HG02678 (cell line): ENCODE results near the gene TAF6L.
"Not testable (repeated sequence)": the region's sequence is repeated elsewhere in the genome, so short reads cannot be mapped to it uniquely, and the experiment has no call there.

Source experiments
- ATAC-seq: cut with Tn5 transposase; IDR thresholded peaks from one replicate; pipeline ENCODE4 v1.9.1; 2021; ENCODE audit warnings: mild to moderate bottlenecking, moderate library complexity; ENCODE audit not compliant: unreplicated experiment

The TAF6L gene

DNA sequence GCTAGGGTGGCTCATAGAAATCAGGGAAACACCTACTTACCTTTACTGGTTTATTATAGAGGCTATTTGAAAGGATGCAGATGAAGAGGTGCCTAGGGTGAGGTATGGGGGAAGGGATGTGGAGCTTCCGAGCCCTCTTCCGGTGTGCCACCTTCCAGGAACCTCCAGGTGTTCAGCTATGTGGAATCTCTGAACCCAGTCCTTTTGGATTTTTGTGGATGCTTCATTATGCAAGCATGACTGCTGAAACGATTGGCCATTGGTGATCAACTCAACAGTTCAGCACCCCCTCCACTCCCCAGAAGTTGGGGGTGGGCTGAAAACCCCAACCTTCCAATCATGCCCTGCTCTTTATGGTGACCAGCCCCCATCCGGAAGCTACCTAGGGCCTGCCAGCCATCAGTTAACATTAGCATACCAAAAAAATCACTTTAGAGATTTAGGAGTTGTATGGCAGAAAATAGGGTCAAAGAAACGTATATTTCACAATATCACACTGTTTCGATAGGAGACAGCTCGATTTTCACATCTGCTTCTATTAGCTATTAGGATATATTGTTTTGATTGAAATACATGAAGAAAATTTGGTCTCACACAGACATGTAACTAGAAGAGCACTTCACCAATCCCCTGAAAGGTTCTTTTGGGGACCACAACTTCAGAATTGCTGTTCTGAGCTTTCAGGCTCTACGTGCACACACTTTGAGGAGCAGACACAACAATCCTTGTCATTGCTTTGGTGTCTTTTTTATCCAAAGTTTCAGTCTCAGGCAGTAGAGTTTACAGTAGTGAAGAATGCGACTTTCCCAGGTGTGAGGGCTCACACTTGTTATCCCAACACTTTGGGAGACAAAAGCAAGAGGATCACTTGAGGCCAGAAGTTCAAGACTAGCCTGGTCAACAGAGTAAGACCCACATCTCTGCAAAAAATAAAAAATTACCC lies 13.1 kb upstream of the TAF6L start:
- ATAC-seq: no peak

DNA sequence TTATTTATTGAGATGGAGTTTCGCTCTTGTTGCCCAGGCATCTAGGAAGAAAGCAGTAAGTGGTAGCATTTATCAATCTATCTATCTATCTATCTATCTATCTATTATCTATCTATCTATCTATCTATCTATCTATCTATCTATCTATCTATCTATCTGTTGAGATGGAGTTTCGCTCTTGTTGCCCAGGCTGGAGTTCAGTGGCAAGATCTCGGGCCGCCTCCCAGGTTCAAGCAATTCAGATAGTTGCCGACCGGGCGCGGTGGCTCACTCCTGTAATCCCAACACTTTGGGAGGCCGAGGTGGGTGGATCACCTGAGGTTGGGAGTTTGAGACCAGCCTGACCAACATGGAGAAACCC lies 10.3 kb upstream of the TAF6L start:
- not testable (repeated sequence) for ATAC-seq

DNA sequence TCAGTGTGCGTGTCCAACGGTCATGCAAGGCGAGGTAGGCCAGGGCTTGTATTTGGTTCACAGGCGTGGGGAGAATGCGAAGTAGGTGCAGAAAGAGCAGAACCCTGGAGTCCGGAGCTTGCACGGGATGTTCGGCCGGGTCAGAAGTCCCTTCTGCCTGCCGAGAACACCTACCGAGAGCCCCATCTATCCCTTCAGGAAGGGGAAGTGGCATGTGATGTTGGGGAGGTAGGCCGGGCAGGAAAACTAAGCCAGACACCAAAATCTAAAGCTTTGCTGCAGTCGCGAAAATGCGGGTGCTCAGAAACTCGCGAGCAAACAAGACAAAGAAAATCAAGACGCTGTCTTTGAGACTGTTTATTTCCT lies 435 bp upstream of the TAF6L start:
- ATAC-seq: no peak

DNA sequence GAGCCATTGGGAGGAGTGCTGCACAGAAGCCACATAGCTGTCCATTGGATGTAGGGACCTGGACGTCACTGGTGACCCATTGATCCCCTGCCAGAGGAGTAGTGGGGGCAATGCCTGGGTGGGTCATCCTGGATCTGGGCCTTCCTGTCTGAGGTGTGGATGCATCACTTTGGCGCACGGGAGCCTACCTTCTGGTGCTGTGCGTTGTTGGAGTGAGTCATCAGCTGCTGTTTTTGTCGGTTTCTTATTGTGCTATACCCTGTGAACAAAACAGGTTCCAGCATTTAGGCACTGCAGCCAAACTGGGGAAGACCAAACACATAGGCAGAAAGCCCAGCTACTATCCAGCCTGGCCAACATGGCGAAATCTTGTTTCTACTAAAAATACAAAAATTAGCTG lies 3.2 kb downstream of the TAF6L start:
- no peak for ATAC-seq

DNA sequence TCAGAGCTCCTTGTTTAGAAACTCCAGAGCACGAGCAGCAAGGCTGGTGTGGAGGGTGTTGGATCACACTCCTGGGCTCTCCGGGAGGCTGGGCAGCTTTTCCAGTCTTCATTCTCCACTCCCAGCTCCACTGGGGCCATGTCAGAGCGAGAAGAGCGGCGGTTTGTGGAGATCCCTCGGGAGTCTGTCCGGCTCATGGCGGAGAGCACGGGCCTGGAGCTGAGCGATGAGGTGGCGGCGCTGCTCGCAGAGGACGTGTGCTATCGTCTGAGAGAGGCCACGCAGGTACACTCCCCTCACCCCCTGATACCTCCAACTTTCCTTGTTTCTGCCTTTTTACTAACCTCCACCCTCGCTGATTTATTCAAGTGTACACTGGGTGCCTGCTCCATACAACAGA lies 4.5 kb downstream of the TAF6L start:
- ATAC-seq: no peak

DNA sequence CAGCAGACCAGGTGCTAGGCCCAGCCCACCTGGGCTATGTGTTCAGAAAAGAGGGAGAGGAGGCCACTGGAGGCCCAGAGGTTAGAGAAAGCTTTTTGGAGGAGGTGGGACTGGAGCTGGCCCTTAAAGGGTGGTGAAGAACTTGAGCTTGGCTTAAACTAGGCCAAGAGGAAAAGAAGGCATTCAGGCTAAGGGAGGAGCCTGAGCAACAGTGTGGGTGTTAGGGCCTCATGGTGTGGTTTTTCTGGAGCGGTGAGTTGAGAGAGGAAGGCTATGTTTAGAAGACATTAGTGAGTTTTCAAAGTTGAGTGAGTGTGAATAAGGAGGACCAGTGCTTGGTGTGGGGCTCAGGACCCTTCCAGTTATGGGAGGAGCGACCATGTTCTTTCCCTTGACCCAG lies 6.2 kb downstream of the TAF6L start:
- ATAC-seq: no peak

DNA sequence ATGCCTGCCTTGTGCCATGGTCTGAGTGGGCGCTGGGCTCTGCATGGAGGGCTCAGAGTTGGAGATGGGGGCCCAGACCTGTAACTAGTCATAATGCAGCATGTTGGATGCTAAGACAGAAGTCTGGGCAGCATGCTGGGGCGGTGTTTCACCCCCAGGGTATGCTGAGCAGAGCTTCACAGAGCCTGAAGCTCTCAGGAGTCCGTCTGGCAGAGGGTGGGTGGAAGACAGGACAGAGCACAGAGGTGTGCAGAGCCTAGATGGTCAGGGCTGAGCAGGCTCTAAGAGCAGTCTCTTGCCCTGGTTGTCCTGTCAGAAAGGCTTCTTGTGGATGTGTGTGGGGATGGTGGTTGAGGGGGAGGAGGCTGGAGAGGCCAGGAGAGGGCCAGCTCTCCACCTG lies 7.2 kb downstream of the TAF6L start:
- no peak for ATAC-seq

DNA sequence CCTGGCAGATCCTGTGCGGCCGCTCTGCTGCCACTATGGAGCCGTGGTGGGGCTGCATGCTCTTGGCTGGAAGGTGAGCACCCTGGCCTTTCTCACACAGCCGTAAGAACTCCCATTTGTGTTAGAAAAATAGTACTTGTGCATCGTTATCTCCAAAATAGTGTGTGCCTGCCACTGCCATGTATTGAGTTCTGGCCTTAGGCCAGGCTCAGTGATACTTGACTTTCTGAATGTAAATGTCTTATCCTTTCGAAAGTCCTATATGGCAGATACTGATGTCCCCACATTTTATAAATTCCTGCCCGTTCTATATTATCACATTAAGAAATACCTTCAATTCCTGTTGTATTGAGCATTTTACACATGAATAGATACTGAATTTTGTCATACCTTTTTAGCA lies 11.6 kb downstream of the TAF6L start:
- no peak for ATAC-seq

DNA sequence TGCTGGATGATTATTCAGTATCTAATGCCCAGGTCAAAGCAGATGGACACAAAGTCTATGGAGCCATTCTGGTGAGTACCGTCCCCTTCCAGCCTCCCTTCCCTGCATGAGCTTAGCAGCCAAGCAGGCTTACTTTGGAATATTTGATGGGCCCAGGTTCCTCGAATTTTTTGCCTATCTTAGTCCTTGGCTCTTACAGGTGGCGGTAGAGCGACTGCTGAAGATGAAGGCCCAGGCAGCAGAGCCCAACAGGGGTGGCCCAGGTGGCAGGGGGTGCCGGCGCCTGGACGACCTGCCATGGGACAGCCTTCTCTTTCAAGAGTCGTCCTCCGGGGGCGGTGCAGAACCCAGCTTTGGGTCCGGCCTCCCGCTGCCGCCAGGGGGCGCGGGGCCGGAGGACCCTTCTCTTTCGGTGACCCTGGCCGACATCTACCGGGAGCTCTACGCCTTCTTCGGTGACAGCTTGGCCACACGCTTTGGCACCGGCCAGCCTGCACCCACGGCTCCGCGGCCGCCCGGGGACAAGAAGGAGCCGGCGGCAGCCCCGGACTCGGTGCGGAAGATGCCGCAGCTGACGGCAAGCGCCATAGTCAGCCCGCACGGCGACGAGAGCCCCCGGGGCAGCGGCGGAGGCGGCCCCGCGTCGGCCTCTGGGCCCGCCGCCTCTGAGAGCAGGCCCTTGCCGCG lies 15.3 kb downstream of the TAF6L start:
- peak; percentile 70 for ATAC-seq

DNA sequence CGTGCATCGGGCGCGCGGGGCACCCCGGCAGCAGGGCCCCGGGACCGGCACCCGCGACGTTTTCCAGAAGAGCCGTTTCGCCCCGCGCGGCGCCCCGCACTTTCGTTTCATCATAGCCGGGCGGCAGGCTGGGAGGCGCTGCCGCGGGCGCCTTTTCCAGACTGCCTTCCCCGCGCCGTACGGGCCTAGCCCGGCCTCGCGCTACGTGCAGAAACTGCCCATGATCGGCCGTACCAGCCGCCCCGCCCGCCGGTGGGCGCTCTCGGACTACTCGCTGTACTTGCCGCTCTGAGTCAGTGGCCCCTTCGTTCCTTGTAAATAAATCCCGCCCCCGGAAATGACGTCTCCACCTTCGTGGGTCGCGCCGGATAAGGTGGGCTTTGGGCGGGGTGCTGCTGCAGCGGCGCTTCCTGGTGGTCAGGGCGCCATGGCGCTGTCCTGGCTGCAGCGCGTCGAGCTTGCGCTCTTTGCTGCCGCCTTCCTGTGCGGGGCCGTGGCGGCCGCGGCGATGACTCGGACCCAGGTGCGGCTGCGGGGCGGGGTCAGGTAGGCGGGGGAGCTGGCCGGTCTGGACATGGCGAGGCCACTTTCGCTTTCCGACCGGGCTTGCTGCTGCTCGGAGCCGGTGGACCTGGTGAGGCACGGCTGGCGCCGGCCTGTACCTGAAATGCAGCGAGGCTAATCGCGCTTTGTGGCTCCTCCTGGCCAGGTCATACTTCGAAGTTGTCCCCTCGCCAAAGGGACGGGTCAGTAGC lies 16.0 kb downstream of the TAF6L start, which contains the start of gene TMEM179B:
Gene TMEM179B (plus strand): TSS at position 398 of the 755 bp plus-strand sequence. CDS start 30 bp downstream, at position 428.
- ATAC-seq: peak; percentile 66

DNA sequence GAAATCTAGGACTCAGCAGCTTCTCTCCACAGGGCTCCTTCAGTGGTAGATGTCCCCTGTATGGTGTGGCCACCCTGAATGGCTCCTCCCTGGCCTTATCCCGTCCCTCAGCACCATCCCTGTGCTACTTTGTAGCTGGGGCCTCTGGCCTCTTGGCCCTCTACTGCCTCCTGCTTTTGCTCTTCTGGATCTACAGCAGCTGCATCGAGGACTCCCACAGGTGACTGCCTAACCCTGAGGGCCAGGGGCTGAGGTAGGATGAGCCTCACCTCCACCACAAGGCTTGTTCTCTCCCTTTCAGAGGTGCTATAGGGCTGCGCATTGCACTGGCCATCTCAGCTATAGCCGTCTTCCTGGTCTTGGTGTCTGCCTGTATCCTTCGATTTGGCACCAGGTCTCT lies 17.8 kb downstream of the TAF6L start:
- ATAC-seq: no peak

DNA sequence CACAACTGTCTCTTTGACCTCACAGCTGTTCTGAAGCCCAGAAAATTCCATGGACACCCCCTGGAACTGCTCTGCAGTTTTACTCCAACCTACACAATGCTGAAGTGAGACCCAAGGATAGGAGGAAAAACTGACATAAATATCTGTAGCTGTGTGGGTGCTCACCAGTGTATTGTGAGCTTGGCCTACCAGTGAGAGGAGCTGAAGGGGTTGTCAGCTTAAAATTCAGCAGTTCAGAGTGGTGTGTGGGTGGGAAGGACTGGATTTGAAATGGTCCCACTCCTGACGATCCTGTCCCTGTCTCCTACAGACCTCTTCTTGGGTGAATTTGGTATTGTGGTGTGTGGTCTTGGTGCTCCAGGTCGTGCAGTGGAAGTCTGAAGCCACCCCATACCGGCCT lies 18.4 kb downstream of the TAF6L start:
- no peak for ATAC-seq

DNA sequence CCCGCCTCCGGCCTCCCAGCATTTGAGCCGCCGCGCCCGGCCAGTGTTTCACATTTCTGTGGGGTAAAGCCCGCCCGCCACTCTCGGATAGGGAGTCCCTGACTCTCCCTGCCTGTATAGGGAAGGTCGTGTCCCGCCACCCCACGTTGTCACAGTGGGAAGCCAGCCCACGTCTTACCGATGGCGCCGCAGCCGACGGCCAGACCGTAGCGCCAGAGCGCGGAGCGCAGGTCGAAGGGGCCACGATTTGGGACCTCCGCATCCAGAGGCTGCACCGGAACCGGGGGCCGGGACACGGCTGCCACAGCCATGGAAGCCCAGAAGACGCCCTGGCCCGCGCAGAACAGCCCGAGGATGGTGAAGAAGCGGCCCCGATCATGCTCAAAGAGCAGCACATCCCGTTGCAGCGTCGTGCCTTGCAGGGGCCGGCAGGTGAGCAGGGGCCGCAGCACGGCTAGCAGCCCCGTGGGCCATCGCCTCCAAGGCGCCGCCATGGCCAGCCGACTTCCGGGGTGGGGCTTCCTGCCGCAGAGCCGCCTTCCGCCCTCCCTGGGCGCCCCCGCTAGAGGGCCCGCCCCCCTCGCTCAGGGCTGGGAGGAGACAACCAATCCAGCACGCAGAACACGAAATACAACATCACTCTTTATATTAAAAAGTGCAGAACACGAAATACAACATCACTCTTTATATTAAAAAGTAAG lies 20.5 kb downstream of the TAF6L start, which contains the start of gene TMEM223:
Gene TMEM223 (minus strand): TSS at position 506 of the 701 bp plus-strand sequence. CDS start 12 bp downstream, at position 494.
- ATAC-seq: peak; percentile 71

DNA sequence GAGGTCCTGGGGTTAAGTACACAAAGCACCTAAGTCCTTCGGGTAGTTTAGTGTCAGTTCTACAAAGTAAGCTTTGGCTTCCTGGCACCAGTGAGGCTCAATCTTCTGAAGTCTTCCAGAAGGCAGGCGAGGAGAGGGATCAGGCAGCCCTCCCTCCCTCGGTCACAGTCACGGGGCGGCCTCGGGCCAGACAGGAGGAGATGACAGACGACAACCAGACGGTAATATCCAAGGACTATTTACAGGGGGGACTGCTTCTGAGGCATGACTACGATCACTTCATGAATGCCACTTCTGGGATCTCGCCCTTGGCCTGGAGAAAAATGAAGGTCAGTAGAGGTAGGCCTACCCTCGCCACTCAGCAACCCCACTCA lies 21.0 kb downstream of the TAF6L start:
- peak; percentile 2 for ATAC-seq

DNA sequence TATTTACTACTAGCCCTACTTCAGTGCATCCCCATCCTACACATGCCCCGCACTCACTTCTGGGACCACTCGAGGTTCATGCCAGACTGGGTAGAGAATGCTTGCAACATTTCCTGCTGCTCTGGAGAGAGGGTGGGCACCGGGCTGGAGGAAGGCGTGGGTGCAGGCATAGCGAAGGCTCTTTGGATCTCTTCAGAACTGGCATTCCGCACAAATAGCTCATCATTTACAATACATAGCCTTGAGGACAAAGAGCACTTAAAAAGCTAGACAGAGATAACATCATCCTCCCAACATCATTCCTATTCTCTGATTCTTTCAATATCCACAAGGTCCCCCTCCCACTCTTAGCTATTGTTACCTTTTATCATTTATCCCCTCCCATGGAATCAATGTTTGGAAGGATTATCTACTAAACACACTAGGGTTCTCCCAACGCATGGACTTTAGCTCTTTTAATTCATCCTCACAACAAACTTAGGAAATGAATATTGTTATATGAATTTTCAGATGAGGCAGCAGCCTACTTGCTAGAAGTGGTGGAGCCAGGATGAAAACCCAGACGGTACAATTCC lies 23.1 kb downstream of the TAF6L start:
- no peak for ATAC-seq

DNA sequence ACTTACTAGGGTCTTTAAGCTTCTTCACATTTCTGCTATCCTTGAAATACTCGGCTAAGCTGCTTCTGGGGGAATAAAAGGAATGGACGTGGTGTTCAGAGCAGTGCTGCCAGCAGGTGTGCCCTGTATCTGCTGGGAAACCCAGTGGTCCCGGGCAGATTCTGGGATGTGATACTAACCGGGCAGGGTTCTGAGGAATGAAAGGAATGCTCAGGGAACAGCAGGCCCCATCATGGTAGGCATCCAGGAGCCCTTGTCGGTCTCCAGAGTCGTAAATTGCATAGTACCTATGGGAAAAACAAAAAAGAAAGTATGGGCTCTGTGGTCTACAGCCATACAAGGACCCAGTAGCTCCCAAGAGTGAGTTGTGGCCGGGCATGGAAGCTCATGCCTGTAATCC lies 25.1 kb downstream of the TAF6L start:
- ATAC-seq: no peak

DNA sequence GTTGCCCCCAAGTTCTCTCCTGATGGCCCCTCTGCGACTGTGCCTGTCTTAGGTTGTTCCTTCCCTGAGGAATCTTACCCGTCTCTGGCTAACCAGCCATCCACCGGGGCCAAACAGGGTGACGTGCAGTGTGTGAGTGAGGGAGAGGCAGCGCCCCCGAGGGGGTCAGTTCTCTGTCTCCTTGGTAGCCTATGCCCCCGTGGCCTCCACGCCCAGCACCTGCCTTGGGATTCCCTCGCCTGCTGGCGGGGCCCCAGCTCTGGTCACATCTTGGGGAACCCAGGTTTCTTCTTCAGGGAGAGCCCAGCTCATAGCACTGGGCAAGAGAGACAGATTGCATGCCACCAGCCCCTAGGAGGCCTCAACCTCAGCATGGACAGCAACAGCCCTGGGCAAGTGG lies 28.3 kb downstream of the TAF6L start:
- no peak for ATAC-seq

DNA sequence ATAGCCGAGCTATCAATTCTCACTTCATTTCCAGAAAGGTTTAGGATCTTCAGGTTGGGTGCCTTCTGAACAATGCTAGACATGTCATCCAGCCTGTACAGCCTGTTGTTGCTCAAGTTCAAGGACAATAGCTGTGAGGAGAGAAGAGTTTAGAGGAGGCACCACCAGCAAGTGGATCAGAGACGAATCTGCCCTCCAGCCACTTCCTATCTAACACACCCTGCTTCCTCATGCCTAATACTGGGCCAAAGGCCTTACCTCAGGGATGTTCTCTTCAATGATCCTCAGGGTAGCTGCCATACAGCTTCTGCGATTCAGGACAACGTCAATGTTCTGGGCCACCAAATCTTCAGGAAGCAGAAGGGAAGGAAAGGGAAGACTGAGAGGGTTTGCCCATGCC lies 29.9 kb downstream of the TAF6L start:
- no peak for ATAC-seq

DNA sequence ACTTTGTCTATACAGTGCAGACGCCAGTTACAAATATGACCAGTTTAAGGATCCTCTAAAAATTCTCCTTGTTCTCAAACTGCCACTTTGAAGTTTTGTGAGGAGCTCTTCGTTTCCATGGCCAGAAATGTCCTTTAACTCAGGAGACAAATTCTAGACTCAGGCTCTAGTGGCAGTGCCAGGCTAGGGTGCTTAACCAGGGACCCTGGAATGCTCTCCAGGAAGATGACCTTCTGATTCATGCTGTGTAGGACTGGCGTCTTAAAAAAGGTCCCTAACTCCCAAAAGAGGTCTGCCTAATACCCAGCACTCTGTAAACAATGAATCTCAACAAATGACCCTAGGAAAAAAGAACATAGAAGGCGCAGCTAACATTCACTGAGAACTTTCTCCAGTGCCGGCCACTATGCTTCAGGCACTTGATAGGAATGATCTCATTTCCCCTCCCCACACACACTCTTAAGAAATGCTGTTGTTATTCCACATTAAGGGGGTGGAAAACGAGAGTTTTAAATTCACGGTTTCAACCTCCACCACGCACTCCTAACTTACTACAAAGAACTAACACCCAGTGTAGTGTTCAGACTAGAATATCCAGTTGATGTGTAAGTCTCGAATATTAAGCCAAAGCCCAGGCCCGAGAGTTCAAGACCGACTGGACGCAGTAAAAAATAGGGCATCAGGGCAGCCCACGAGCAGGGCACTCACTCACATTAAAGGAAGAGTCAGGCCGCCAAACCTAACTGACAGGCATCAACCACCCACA lies 33.3 kb downstream of the TAF6L start:
- ATAC-seq: peak; percentile 3
